Bronchial epithelial cell (primary cell): Measurements from ENCODE around the gene TBL1X. TPM values are rescaled to one million over a fixed set of nuclear protein-coding genes. Genes with fewer than 3 reads are reported as not detected.
"Not testable (repeated sequence)": the region's sequence is repeated elsewhere in the genome, so short reads cannot be mapped to it uniquely, and the experiment has no call there.

Experiments
- DNase-seq: peaks from one replicate; pipeline ENCODE4 v3.0.0-alpha.2; 2010; ENCODE audit warnings: low read depth
- FAIRE-seq: peaks from 2 replicates; lab custom pipeline; 2011; peaks lifted over from hg19 to GRCh38; lab: Jason Lieb, UNC
- H3K27me3 ChIP-seq: 2 replicates; pipeline ENCODE4 v1.5.1; 2011; ENCODE audit warnings: low read length; ENCODE audit not compliant: control insufficient read depth, insufficient read depth
- H3K36me3 ChIP-seq: 2 replicates; pipeline ENCODE4 v1.5.1; 2011; ENCODE audit warnings: low read length; ENCODE audit not compliant: control insufficient read depth, insufficient read depth
- H3K4me3 ChIP-seq: 2 replicates; pipeline ENCODE4 v1.5.1; 2011; ENCODE audit warnings: mild to moderate bottlenecking, low read depth, low read length, control low read depth
- CTCF ChIP-seq: IDR thresholded peaks from 2 replicates; pipeline ENCODE4 v1.5.1; 2011; ENCODE audit warnings: mild to moderate bottlenecking, moderate library complexity, low read length, control low read depth, inconsistent platforms; ENCODE audit not compliant: insufficient read depth, severe bottlenecking
- total RNA-seq: library from RNA; depleted of rRNA; stranded (reverse); fragments of >200 nt; gene quantifications from 2 replicates; pipeline ENCODE4 v1.2.1, GENCODE V29; 2014

TBL1X gene
- total RNA-seq, 1 donor from 2014 or later: 14.2 TPM

GRCh38 chrX:9430346-9430921, 34.4 kb upstream of the TBL1X start:
- Histone ChIP-seq H3K27me3 (no peaks in the 10 kb centered on the region), H3K4me3 (no peak overlapping the region), H3K36me3 (no peaks in the 10 kb centered on the region)
- no peak for FAIRE-seq
- no peak for DNase-seq
- TF ChIP-seq CTCF: no peak

- FAIRE-seq (no peak), DNase-seq (peak; percentile 68)
- no peak for TF ChIP-seq CTCF
- Histone ChIP-seq H3K27me3 (no peaks in the 10 kb centered on the region), H3K36me3 (no peaks in the 10 kb centered on the region), H3K4me3 (no peak overlapping the region)
Observed at GRCh38 chrX:9431281-9431680, 33.6 kb upstream of the TBL1X start.

GRCh38 chrX:9433596-9433995, 31.3 kb upstream of the TBL1X start:
- H3K27me3 ChIP-seq: no peaks in the 10 kb centered on the region
- DNase-seq (no peak), FAIRE-seq (no peak)
- no peak for TF ChIP-seq CTCF
- no peaks in the 10 kb centered on the region for H3K36me3 ChIP-seq
- H3K4me3 ChIP-seq: no peak overlapping the region

- FAIRE-seq (no peak), DNase-seq (no peak)
- Histone ChIP-seq H3K4me3 (no peak overlapping the region), H3K36me3 (no peaks in the 10 kb centered on the region), H3K27me3 (no peaks in the 10 kb centered on the region)
- no peak for TF ChIP-seq CTCF
Observed at GRCh38 chrX:9434051-9434550, 30.8 kb upstream of the TBL1X start.

- not testable (repeated sequence) for H3K27me3 ChIP-seq, H3K4me3 ChIP-seq, H3K36me3 ChIP-seq, DNase-seq, FAIRE-seq
Observed at GRCh38 chrX:9435086-9435485, 29.8 kb upstream of the TBL1X start.

- no peaks in the 10 kb centered on the region for H3K36me3 ChIP-seq
- no peak overlapping the region for H3K4me3 ChIP-seq
- FAIRE-seq (no peak), DNase-seq (peak; percentile 41)
- no peaks in the 10 kb centered on the region for H3K27me3 ChIP-seq
- no peak for TF ChIP-seq CTCF
Observed at GRCh38 chrX:9436812-9437211, 28.0 kb upstream of the TBL1X start.
